Activated CD8-positive, alpha-beta memory T cell treated with anti-CD3 and anti-CD28 coated beads, Interleukin-2, amount 10 ng/mL, durations not matched to agents 7 days and 5 days (primary cell): ENCODE measurements around the gene C6orf47. TPM values are rescaled to one million over a fixed set of nuclear protein-coding genes. Genes with fewer than 3 reads are reported as not detected.

ENCODE experiments used
- ATAC-seq: fragments of 150-1000 bp; cut with Tn5 transposase; one replicate; pipeline ENCODE4 v1.10.0; 2021; ENCODE audit warnings: moderate library complexity
- CTCF ChIA-PET: fragments of 350-600 bp; sonication (Branson Sonifier 250); formaldehyde crosslinking; loops from one replicate; lab custom pipeline; 2021; ENCODE audit warnings: antibody characterized with exemption; lab: Charles Lee
- DNase-seq: peaks from one replicate; pipeline ENCODE4 v3.0.0-alpha.2; 2020
- H3K27ac Mint-ChIP-seq: one replicate; pipeline ENCODE4 v1.8.0; 2021; ENCODE audit warnings: mild to moderate bottlenecking, mixed read lengths
- H3K27me3 Mint-ChIP-seq: one replicate; pipeline ENCODE4 v1.8.0; 2021; ENCODE audit warnings: mixed read lengths
- H3K36me3 Mint-ChIP-seq: one replicate; pipeline ENCODE4 v1.8.0; 2021; ENCODE audit warnings: mild to moderate bottlenecking, mixed read lengths
- H3K4me1 Mint-ChIP-seq: one replicate; pipeline ENCODE4 v1.8.0; 2021; ENCODE audit warnings: mixed read lengths
- H3K4me3 Mint-ChIP-seq: one replicate; pipeline ENCODE4 v1.8.0; 2021; ENCODE audit warnings: mild to moderate bottlenecking, moderate library complexity, mixed read lengths
- H3K9me3 Mint-ChIP-seq: one replicate; pipeline ENCODE4 v1.8.0; 2022; ENCODE audit warnings: low read depth, mixed read lengths
- total RNA-seq, 2 experiments: library from RNA; stranded (reverse); gene quantifications; one replicate each; pipeline ENCODE4 v1.2.3, GENCODE V29; 2021

The C6orf47 gene
- total RNA-seq, 2 experiments from 2014 or later: 24.7 to 27.2 TPM

- DNase-seq: peak; percentile 83
- peak; percentile 56 for ATAC-seq
Measured at GRCh38 chr6:31651602-31652191, 8.9 kb downstream of the C6orf47 start.

DNA sequence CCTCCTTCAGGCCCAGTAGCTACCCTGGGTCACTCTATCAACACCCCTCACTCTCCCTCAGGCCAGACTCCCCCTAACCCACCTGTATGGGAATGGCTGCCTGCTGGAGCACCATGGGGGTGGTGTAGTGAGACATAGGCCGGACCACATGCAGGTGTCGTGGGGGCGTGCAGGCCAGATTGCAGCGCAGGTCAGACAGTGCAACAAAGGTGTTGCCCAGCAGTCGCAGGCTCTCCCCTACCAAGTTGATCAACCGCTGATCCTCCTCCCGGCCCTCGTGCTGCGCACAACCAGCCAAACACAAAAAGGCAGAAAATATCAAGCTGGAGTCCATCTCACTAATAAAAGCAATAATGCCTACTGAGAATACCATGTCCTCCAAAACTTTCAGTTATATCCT lies 15.3 kb downstream of the C6orf47 start:
- peak overlapping the region; percentile 3 for H3K27ac Mint-ChIP-seq
- no peak overlapping the region for H3K4me3 Mint-ChIP-seq
- no peaks in the 10 kb centered on the region for H3K9me3 Mint-ChIP-seq
- H3K4me1 Mint-ChIP-seq: peaks cover 16% of the 10 kb centered on the region
- H3K36me3 Mint-ChIP-seq: peaks cover 35% of the 10 kb centered on the region
- no peak for DNase-seq
- ATAC-seq: no peak
- H3K27me3 Mint-ChIP-seq: no peaks in the 10 kb centered on the region
- CTCF ChIA-PET: no interaction called here

More at GRCh38 chr6:31651602-31652191, 8.9 kb downstream of the C6orf47 start:
- CTCF ChIA-PET: interaction anchor here (0.6 to 5.6 kb wide), 14 partner anchors 9 to 211 kb away, joined by 3 to 39 read pairs (median 4); partner anchors contain the start of genes C6orf47, GPANK1, LY6G5B and NCR3
- Mint-ChIP-seq H3K27me3 (no peaks in the 10 kb centered on the region), H3K27ac (peak overlapping the region; percentile 96), H3K9me3 (no peaks in the 10 kb centered on the region), H3K4me3 (peak overlapping the region; percentile 89), H3K36me3 (peaks cover 32% of the 10 kb centered on the region), H3K4me1 (peaks cover 51% of the 10 kb centered on the region)

DNA sequence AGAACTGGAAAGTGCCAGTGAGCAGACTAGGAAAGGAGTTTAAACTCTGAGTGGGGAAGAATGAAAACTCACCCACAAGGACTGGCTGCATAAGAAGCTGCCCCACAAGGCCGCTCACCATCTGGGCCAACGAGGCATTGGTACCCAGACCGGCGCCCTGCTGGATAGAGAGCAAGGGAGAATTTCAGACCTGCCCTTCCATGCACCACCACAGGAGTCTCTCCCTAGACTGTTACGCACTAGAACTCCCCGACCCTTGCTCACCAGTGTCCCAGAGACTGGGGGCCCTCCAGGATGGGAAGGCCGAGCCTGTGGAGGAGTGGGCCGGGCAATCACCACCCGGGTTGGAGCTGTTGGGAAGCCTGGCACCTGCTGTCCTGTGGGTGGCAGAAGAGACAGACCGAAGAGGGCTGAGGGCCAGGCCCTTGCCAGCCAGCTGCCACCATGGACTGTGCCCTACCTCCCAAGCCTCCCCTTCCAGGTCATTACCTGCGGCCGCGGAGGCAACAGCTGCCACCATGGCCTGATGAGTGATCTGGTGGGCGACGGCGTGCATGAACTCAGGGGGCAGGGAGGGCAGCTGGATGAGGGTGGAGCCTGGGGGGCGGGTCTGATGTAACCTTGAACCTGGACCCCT lies 16.6 kb downstream of the C6orf47 start:
- ATAC-seq (no peak), DNase-seq (no peak)
- Mint-ChIP-seq H3K36me3 (peaks cover 35% of the 10 kb centered on the region), H3K4me1 (peaks cover 10% of the 10 kb centered on the region), H3K27me3 (no peaks in the 10 kb centered on the region), H3K4me3 (no peak overlapping the region), H3K9me3 (no peaks in the 10 kb centered on the region), H3K27ac (no peak overlapping the region)
- CTCF ChIA-PET: interaction anchor here (2.0 kb wide), 1 partner anchor 10 kb away, joined by 4 read pairs; no protein-coding TSS in a partner anchor

DNA sequence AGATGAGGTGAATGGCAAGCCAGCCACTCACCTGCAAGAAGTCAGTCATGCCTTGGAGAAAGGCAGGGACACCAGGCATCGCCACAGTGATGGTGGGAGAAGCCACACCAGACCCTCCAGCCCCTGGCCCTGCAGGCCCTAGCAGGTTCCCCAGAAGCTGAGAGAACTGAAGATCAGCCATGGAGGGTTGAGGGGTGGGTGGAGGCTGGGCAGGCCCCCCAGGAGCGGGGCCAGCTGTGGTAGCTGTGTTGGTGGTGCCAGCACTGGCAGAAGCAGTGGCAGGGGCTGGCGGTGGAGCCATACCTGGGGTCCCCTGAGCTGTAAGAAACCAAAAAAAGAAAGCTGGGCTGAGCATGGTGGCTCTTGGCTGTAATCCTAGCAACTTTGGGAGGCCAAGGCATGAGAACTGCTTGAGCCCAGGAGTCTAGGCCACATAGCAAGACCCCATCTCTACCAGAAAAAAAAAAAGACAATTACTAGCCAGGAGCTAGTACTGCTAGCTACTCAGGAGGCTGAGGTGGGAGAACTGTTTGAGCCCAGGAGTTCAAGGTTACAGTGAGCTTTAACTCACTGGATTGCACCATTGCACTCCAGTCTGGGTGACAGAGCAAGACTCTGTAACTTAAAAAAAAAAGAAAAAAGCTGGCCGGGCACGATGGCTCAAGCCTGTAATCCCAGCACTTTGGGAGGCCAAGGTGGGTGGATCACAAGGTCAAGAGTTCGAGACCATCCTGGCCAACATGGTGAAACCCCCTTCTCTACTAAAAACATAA lies 17.6 kb downstream of the C6orf47 start:
- H3K27me3 Mint-ChIP-seq: no peaks in the 10 kb centered on the region
- DNase-seq (no peak), ATAC-seq (no peak)
- peaks cover 6% of the 10 kb centered on the region for H3K4me1 Mint-ChIP-seq
- CTCF ChIA-PET: interaction anchor here (2.0 kb wide), 1 partner anchor 11 kb away, joined by 4 read pairs; no protein-coding TSS in a partner anchor
- no peaks in the 10 kb centered on the region for H3K9me3 Mint-ChIP-seq
- H3K27ac Mint-ChIP-seq: no peak overlapping the region
- H3K36me3 Mint-ChIP-seq: peaks cover 35% of the 10 kb centered on the region
- H3K4me3 Mint-ChIP-seq: no peak overlapping the region

- no peak overlapping the region for H3K27ac Mint-ChIP-seq
- DNase-seq: no peak
- no peaks in the 10 kb centered on the region for H3K27me3 Mint-ChIP-seq
- H3K4me3 Mint-ChIP-seq: no peak overlapping the region
- no peaks in the 10 kb centered on the region for H3K9me3 Mint-ChIP-seq
- CTCF ChIA-PET: no interaction called here
- ATAC-seq: no peak
- peaks cover 6% of the 10 kb centered on the region for H3K4me1 Mint-ChIP-seq
- H3K36me3 Mint-ChIP-seq: peaks cover 40% of the 10 kb centered on the region
Measured at GRCh38 chr6:31641370-31641769, 19.2 kb downstream of the C6orf47 start.

DNA sequence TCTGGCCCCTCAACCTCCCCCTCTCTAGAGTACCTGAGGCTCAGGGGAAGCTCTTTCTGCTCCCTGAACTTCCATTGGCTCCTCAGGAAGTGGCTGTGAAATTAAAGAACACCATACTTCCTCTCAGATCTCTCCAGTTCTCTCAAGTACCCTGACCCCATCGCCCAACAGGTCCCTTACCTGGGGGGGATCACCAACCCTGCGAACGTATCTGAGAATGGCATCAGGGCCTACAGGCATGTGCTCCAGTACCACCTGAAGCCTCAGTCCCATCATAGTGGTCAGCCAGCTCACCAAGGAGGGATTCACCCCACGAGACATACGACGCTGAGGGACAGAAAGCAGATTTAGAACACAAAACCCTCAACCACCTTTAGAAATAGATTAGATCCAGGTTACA lies 20.0 kb downstream of the C6orf47 start:
- no peaks in the 10 kb centered on the region for H3K27me3 Mint-ChIP-seq
- DNase-seq (no peak), ATAC-seq (no peak)
- CTCF ChIA-PET: no interaction called here
- H3K9me3 Mint-ChIP-seq: no peaks in the 10 kb centered on the region
- no peak overlapping the region for H3K27ac Mint-ChIP-seq
- H3K4me3 Mint-ChIP-seq: no peak overlapping the region
- H3K4me1 Mint-ChIP-seq: peaks cover 6% of the 10 kb centered on the region
- peaks cover 42% of the 10 kb centered on the region for H3K36me3 Mint-ChIP-seq

DNA sequence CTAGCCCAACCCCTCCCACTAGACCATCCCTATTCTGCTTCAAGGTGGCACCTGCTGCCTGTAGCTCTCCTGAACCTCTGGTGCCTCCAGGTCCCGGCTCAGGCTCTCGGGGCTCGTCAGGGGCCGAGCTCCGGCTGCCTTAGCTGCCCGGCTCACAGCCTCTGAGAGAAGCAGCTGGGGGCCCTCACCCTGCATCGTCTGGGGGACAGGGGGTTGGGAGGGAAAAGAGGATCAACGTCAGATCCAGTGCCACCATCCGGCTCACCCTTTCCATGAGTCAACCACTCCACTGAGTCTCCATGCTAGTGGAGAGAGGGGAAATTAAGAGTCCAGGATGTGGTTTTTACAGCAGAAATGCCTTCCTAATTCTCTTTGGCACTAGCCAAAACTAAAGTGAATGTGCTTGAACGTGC lies 21.1 kb downstream of the C6orf47 start:
- Mint-ChIP-seq H3K27me3 (no peaks in the 10 kb centered on the region), H3K36me3 (peaks cover 39% of the 10 kb centered on the region), H3K9me3 (no peaks in the 10 kb centered on the region), H3K4me1 (peaks cover 2% of the 10 kb centered on the region), H3K4me3 (no peak overlapping the region), H3K27ac (peak overlapping the region; percentile 34)
- CTCF ChIA-PET: interaction anchor here (1.4 kb wide), 1 partner anchor 12 kb away, joined by 5 read pairs; no protein-coding TSS in a partner anchor
- no peak for ATAC-seq
- no peak for DNase-seq

DNA sequence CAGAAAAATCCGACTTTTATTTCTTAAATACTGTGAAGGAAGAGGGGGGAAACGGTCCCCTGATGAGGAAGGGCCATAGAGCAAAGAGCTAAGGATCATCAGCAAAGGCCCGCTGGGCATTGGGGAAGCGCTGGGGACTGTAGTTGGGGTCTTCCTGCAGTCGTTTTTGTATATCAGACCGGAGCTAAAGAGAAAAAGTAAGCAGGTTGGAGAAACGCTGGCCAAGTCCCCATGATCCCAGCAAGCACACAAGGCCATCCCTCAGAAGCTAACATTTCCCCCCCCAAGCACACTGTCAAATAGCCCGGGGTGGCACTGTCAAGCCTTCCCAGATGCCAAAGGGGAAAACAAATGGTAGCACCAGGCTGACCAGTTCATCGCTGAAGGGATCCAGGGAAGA lies 21.5 kb downstream of the C6orf47 start:
- ATAC-seq (no peak), DNase-seq (no peak)
- Mint-ChIP-seq H3K36me3 (peaks cover 41% of the 10 kb centered on the region), H3K4me3 (no peak overlapping the region), H3K27me3 (no peaks in the 10 kb centered on the region), H3K9me3 (no peaks in the 10 kb centered on the region), H3K27ac (no peak overlapping the region), H3K4me1 (peaks cover 2% of the 10 kb centered on the region)
- CTCF ChIA-PET: interaction anchor here (1.1 to 1.4 kb wide), 2 partner anchors 12 to 41 kb away, joined by 4 to 5 read pairs; no protein-coding TSS in a partner anchor

- H3K4me1 Mint-ChIP-seq: peaks cover 6% of the 10 kb centered on the region
- no peaks in the 10 kb centered on the region for H3K9me3 Mint-ChIP-seq
- CTCF ChIA-PET: interaction anchor here (1.3 kb wide), 1 partner anchor 10 kb away, joined by 3 read pairs; no protein-coding TSS in a partner anchor
- no peaks in the 10 kb centered on the region for H3K27me3 Mint-ChIP-seq
- no peak for DNase-seq
- peaks cover 49% of the 10 kb centered on the region for H3K36me3 Mint-ChIP-seq
- H3K27ac Mint-ChIP-seq: no peak overlapping the region
- ATAC-seq: no peak
- no peak overlapping the region for H3K4me3 Mint-ChIP-seq
Measured at GRCh38 chr6:31636698-31637596, 23.6 kb downstream of the C6orf47 start.

- DNase-seq (no peak), ATAC-seq (no peak)
- Mint-ChIP-seq H3K4me1 (peaks cover 6% of the 10 kb centered on the region), H3K4me3 (no peak overlapping the region), H3K36me3 (peaks cover 61% of the 10 kb centered on the region), H3K9me3 (no peaks in the 10 kb centered on the region), H3K27ac (peak overlapping the region; percentile 39), H3K27me3 (no peaks in the 10 kb centered on the region)
- CTCF ChIA-PET: interaction anchor here (1.0 to 1.7 kb wide), 3 partner anchors 15 to 36 kb away, joined by 3 read pairs; no protein-coding TSS in a partner anchor
Measured at GRCh38 chr6:31634969-31635575, 25.5 kb downstream of the C6orf47 start.

- Mint-ChIP-seq H3K36me3 (peaks cover 63% of the 10 kb centered on the region), H3K27ac (peak overlapping the region; percentile 13), H3K9me3 (no peaks in the 10 kb centered on the region), H3K27me3 (no peaks in the 10 kb centered on the region), H3K4me1 (peaks cover 5% of the 10 kb centered on the region), H3K4me3 (no peak overlapping the region)
- ATAC-seq (no peak), DNase-seq (no peak)
- CTCF ChIA-PET: interaction anchor here (0.6 to 1.7 kb wide), 2 partner anchors 13 to 17 kb away, joined by 3 read pairs; no protein-coding TSS in a partner anchor
Measured at GRCh38 chr6:31634131-31634530, 26.4 kb downstream of the C6orf47 start.

GRCh38 chr6:31633447-31633846 lies 27.1 kb downstream of the C6orf47 start:
- peaks cover 63% of the 10 kb centered on the region for H3K36me3 Mint-ChIP-seq
- DNase-seq: no peak
- CTCF ChIA-PET: no interaction called here
- peaks cover 5% of the 10 kb centered on the region for H3K4me1 Mint-ChIP-seq
- no peak overlapping the region for H3K4me3 Mint-ChIP-seq
- no peak overlapping the region for H3K27ac Mint-ChIP-seq
- no peaks in the 10 kb centered on the region for H3K27me3 Mint-ChIP-seq
- no peaks in the 10 kb centered on the region for H3K9me3 Mint-ChIP-seq
- no peak for ATAC-seq
